COLO668 (cell line): ENCODE results near the gene NARS2.

Source experiments
- DNase-seq: peaks from one replicate; lab custom pipeline; 2025; ENCODE audit not compliant: unreplicated experiment; lab: John Stamatoyannopoulos, UW

The NARS2 gene

GRCh38 chr11:78446210-78446609, 128.5 kb downstream of the NARS2 start:
- DNase-seq = no peak

- DNase-seq = no peak
These were observed 129.9 kb downstream of the NARS2 start for GRCh38 chr11:78444726-78445125.

- DNase-seq = no peak
These were observed 132.7 kb downstream of the NARS2 start for GRCh38 chr11:78441956-78442355.

GRCh38 chr11:78438298-78438975, 136.2 kb downstream of the NARS2 start:
- no peak for DNase-seq

- DNase-seq = no peak
These were observed 141.7 kb downstream of the NARS2 start for GRCh38 chr11:78432956-78433355.

- peak; percentile 3 for DNase-seq
These were observed 142.6 kb downstream of the NARS2 start for GRCh38 chr11:78432058-78432515.

GRCh38 chr11:78429660-78430059, 145.0 kb downstream of the NARS2 start:
- DNase-seq = no peak

GRCh38 chr11:78429209-78429608, 145.5 kb downstream of the NARS2 start:
- DNase-seq = no peak

- DNase-seq = no peak
These were observed 145.9 kb downstream of the NARS2 start for GRCh38 chr11:78428773-78429172.

GRCh38 chr11:78428266-78428636, 146.4 kb downstream of the NARS2 start:
- no peak for DNase-seq

- DNase-seq = no peak
These were observed 146.9 kb downstream of the NARS2 start for GRCh38 chr11:78427615-78428265.

- no peak for DNase-seq
These were observed 147.8 kb downstream of the NARS2 start for GRCh38 chr11:78426845-78427244.

GRCh38 chr11:78425399-78426070, 149.1 kb downstream of the NARS2 start:
- no peak for DNase-seq

GRCh38 chr11:78424334-78425270, 150.1 kb downstream of the NARS2 start:
- no peak for DNase-seq

- DNase-seq = no peak
These were observed 151.4 kb downstream of the NARS2 start for GRCh38 chr11:78423241-78423640.

GRCh38 chr11:78420796-78421209, 153.9 kb downstream of the NARS2 start:
- DNase-seq = peak; percentile 64

GRCh38 chr11:78420255-78420764, 154.4 kb downstream of the NARS2 start:
- DNase-seq = peak; percentile 27

- DNase-seq = no peak
These were observed 155.3 kb downstream of the NARS2 start for GRCh38 chr11:78419327-78419726.

GRCh38 chr11:78418584-78419211, 156.0 kb downstream of the NARS2 start:
- no peak for DNase-seq

- peak; percentile 95 for DNase-seq
These were observed 156.6 kb downstream of the NARS2 start for GRCh38 chr11:78417888-78418583.
